Prostate gland (tissue), 2 donors: Measurements from ENCODE around the gene CLEC1A. TPM values are rescaled to one million over a fixed set of nuclear protein-coding genes. Genes with fewer than 3 reads are reported as not detected.
A peak's percentile ranks its signal among the peaks of the same experiment; 100 is the strongest.

ENCODE experiments used
- DNase-seq: peaks from one replicate; pipeline ENCODE4 v3.0.0-alpha.2; 2019; ENCODE audit warnings: low spot score
- H3K27ac ChIP-seq, 2 donors: fragments of 200-600 bp; sonication (generic); 2 replicates each; pipeline ENCODE4 v1.5.1; 2017 to 2019
- H3K27me3 ChIP-seq: fragments of 200-600 bp; sonication (generic); replicated peaks from 2 replicates; pipeline ENCODE4 v1.5.1; 2019; ENCODE audit not compliant: insufficient read depth
- H3K36me3 ChIP-seq, 2 donors: fragments of 200-600 bp; sonication (generic); 1 replicate in 1 of 2; 2 replicates in 1 of 2; pipeline versions ENCODE4 v1.5.1 to v1.8.1; 2017 to 2019
- H3K4me1 ChIP-seq: fragments of 200-600 bp; sonication (generic); replicated peaks from 2 replicates; pipeline ENCODE4 v1.5.1; 2019
- H3K4me3 ChIP-seq, 2 donors: fragments of 200-600 bp; sonication (generic); 2 replicates each; pipeline ENCODE4 v1.5.1; 2017 to 2019
- H3K9me3 ChIP-seq: fragments of 200-600 bp; sonication (generic); 2 replicates; pipeline ENCODE4 v1.5.1; 2017
- POLR2A ChIP-seq: fragments of 450-650 bp; IDR thresholded peaks from one replicate; pipeline ENCODE4 v1.6.1; 2016; ENCODE audit warnings: antibody characterized with exemption, mild to moderate bottlenecking
- POLR2AphosphoS5 ChIP-seq: sonication (generic); formaldehyde crosslinking; IDR thresholded peaks from one replicate; pipeline ENCODE4 v1.6.1; 2017; ENCODE audit warnings: antibody characterized with exemption
- WGBS: methylation state at CpG from one replicate; pipeline ENCODE4 v1.1.5; 2018; 5-methylcytosine and 5-hydroxymethylcytosine counted together
- intact Hi-C: fragments of 100-400 bp; cut with DNase I; formaldehyde crosslinking; loops from one replicate; pipeline ENCODE4 v1.14.2; 2022
- total RNA-seq, 2 donors: library from RNA; depleted of rRNA; stranded (reverse); fragments of >200 nt; gene quantifications; one replicate each; pipeline ENCODE4 v1.1.0, GENCODE V29; 2016
- TF ChIP-seq, protein P1 (sequence below), 4 experiments: fragments of 200-600 bp in 2 of 4; fragments of 450-650 bp in 2 of 4; sonication (generic) in 2 of 4; IDR thresholded peaks; 1 replicate in 3 of 4; 2 replicates in 1 of 4; pipeline ENCODE4 v1.5.1; 2016 to 2019; ENCODE audit warnings: antibody characterized with exemption in 4 of 4, mild to moderate bottlenecking in 2 of 4, moderate library complexity in 2 of 4

The CLEC1A gene, protein sequence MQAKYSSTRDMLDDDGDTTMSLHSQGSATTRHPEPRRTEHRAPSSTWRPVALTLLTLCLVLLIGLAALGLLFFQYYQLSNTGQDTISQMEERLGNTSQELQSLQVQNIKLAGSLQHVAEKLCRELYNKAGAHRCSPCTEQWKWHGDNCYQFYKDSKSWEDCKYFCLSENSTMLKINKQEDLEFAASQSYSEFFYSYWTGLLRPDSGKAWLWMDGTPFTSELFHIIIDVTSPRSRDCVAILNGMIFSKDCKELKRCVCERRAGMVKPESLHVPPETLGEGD
- total RNA-seq: 1 to 10 TPM; 1.5 to 3.5 TPM

DNA sequence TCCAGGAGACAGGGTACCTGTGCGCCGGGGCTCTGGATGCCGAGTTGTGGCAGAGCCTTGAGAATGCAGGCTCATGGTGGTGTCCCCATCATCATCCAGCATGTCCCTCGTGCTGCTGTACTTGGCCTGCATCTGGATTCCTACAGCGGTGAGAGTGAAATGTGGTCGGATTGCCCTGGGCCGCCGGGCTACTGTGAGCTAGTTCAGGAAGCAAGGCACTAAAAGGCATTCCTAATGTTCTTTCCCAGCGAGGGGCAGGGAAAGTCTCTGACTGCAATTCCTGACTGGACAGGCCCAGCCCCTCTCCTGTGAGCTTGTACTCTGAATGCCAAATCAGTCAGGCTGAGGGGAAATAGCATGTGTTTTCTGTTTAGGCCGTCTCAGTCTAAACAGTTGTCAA, at the start of gene CLEC1A:
Gene CLEC1A (minus strand): TSS at position 195 of the 400 bp plus-strand sequence. CDS start 63 bp downstream, at position 132.
- Histone ChIP-seq H3K9me3 (no peaks in the 10 kb centered on the region), H3K27me3 (no peaks in the 10 kb centered on the region), H3K36me3 (no peaks in the 10 kb centered on the region), H3K27ac (peak within 1 kb of the TSS in 1 of 2 donors; percentile 48), H3K4me3 (no peak within 1 kb of the TSS), H3K4me1 (no peaks in the 10 kb centered on the region)
- no peak for DNase-seq
- intact Hi-C loops: no loop called here
- WGBS: 39% methylated on average over 10 of the region's 10 CpGs
- TF ChIP-seq POLR2AphosphoS5: peak; percentile 22
- TF ChIP-seq POLR2A: no peak
- TF ChIP-seq, protein P1, sequence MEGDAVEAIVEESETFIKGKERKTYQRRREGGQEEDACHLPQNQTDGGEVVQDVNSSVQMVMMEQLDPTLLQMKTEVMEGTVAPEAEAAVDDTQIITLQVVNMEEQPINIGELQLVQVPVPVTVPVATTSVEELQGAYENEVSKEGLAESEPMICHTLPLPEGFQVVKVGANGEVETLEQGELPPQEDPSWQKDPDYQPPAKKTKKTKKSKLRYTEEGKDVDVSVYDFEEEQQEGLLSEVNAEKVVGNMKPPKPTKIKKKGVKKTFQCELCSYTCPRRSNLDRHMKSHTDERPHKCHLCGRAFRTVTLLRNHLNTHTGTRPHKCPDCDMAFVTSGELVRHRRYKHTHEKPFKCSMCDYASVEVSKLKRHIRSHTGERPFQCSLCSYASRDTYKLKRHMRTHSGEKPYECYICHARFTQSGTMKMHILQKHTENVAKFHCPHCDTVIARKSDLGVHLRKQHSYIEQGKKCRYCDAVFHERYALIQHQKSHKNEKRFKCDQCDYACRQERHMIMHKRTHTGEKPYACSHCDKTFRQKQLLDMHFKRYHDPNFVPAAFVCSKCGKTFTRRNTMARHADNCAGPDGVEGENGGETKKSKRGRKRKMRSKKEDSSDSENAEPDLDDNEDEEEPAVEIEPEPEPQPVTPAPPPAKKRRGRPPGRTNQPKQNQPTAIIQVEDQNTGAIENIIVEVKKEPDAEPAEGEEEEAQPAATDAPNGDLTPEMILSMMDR (IDR thresholded peaks at IDR 0.05): no peak

DNA sequence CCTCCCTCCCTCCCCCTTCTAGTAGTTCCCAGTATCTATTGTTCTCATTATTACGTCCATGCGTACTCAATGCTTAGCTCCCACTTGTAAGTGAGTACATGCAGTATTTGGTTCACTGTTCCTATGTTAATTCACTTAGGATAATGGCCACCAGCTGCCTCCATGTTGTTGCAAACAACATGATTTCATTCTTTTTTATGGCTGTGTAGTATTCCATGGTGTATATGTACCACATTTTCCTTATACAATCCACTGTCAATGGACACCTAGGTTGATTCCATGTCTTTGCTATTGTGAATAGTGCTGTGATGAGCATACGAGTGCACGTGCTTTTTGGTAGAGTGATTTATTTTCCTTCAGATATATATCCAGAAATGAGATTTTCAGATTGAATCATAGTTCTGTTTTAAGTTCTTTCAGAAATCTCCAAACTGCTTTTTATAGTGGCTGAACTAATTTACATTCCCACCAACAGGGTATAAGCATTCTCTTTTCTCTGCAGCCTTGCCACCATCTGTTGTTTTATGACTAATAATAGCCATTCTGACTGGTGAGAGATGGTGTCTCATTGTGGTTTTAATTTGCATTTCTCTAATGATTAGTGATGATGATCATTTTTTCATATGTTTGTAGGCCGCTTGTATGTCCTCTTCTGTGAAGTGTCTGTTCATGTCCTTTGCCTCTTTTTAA, 49.1 kb upstream of the CLEC1A start:
- H3K36me3 ChIP-seq: no peaks in the 10 kb centered on the region
- no peak for DNase-seq
- no peaks in the 10 kb centered on the region for H3K4me1 ChIP-seq
- H3K27ac ChIP-seq: no peak overlapping the region
- intact Hi-C loops: no loop called here
- H3K9me3 ChIP-seq: no peaks in the 10 kb centered on the region
- no peak overlapping the region for H3K4me3 ChIP-seq
- no peaks in the 10 kb centered on the region for H3K27me3 ChIP-seq
- WGBS: 94% methylated on average over 5 of the region's 5 CpGs
- TF ChIP-seq POLR2A (no peak), POLR2AphosphoS5 (no peak)
- TF ChIP-seq, protein P1 (IDR thresholded peaks at IDR 0.05): no peak

DNA sequence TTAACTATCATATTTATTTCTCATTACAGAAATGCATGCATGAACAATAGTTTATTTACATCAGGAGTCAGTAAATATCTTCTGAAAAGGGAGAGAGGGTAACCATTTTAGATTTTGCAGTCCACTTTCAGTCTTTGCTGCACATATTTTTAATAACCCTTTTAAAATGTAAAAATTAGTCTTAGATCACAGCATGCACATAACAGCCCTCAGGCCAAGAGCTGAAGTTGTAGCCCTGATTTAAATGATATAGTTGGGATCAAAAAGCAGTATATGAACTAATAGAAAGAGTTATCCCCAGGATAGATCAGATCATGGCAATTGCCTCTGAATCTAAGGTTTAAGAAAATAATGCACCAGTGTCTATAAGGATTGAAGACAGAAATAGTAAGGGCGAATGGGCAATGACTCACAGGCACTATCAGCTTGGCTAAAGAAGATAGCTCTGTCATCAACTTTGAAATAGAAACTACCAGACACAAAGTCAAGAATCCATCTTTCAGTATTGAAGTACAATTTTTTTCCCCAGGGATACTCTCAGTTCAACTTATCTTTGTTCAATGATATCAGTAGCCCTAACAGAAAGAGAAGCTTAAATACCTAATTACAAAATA, 44.3 kb upstream of the CLEC1A start:
- Histone ChIP-seq H3K4me1 (no peaks in the 10 kb centered on the region), H3K27me3 (no peaks in the 10 kb centered on the region), H3K4me3 (no peak overlapping the region), H3K36me3 (no peaks in the 10 kb centered on the region), H3K27ac (no peak overlapping the region), H3K9me3 (no peaks in the 10 kb centered on the region)
- TF ChIP-seq, protein P1 (IDR thresholded peaks at IDR 0.05): no peak
- TF ChIP-seq POLR2A (no peak), POLR2AphosphoS5 (no peak)
- 0% methylated on average over 1 of the region's 1 CpG for WGBS
- DNase-seq: no peak
- intact Hi-C loops: no loop called here

DNA sequence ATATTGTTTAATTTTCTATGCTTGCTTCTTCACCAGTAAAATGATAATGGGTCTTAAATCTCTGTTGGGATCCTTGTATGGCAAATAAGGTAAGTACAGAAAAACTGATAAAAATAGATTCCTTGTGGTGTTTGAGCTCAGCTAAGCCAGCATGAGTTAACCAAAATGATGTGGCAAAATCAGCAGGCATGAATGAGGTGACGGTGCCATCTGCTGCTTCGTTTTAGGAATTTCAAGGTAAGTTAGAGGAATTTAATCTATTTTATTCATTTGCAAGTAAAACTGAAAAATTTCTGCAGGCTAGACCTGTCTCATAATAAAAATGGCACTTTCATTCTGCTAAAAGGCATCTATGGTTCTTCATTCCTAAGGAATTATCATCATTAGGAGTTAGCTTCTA, 41.2 kb upstream of the CLEC1A start:
- no peak overlapping the region for H3K27ac ChIP-seq
- TF ChIP-seq POLR2AphosphoS5: no peak
- TF ChIP-seq POLR2A: no peak
- TF ChIP-seq, protein P1 (IDR thresholded peaks at IDR 0.05): peak in 3 of 4 experiments; percentile 45 to 70 (median 64)
- no peaks in the 10 kb centered on the region for H3K27me3 ChIP-seq
- no peaks in the 10 kb centered on the region for H3K9me3 ChIP-seq
- H3K4me3 ChIP-seq: no peak overlapping the region
- 10% methylated on average over 2 of the region's 2 CpGs for WGBS
- no peaks in the 10 kb centered on the region for H3K36me3 ChIP-seq
- DNase-seq: no peak
- no peaks in the 10 kb centered on the region for H3K4me1 ChIP-seq
- intact Hi-C loops: no loop called here
